NCI-H774 (cell line): ENCODE results near the gene BIN1.
"Not testable (repeated sequence)": the region's sequence is repeated elsewhere in the genome, so short reads cannot be mapped to it uniquely, and the experiment has no call there.

Experiments
- DNase-seq: peaks from one replicate; lab custom pipeline; 2025; lab: John Stamatoyannopoulos, UW

BIN1 gene

GRCh38 chr2:127134235-127134634, 27.3 kb upstream of the BIN1 start:
- DNase-seq: no peak

GRCh38 chr2:127133793-127134192, 26.8 kb upstream of the BIN1 start:
- no peak for DNase-seq

GRCh38 chr2:127130421-127130820, 23.5 kb upstream of the BIN1 start:
- DNase-seq: no peak

- no peak for DNase-seq
These were observed 23.0 kb upstream of the BIN1 start for GRCh38 chr2:127129937-127130336.

- peak; percentile 80 for DNase-seq
These were observed 21.5 kb upstream of the BIN1 start for GRCh38 chr2:127128445-127128904.

GRCh38 chr2:127125821-127126220, 18.9 kb upstream of the BIN1 start:
- DNase-seq: no peak

GRCh38 chr2:127124426-127124825, 17.5 kb upstream of the BIN1 start:
- DNase-seq: no peak

- no peak for DNase-seq
These were observed 15.5 kb upstream of the BIN1 start for GRCh38 chr2:127122361-127123027.

GRCh38 chr2:127121776-127122176, 14.8 kb upstream of the BIN1 start:
- no peak for DNase-seq

GRCh38 chr2:127121353-127121752, 14.4 kb upstream of the BIN1 start:
- no peak for DNase-seq

- not testable (repeated sequence) for DNase-seq
These were observed 13.5 kb upstream of the BIN1 start for GRCh38 chr2:127120408-127120807.

- no peak for DNase-seq
These were observed 11.5 kb upstream of the BIN1 start for GRCh38 chr2:127118467-127118866.

- DNase-seq: no peak
These were observed 11.1 kb upstream of the BIN1 start for GRCh38 chr2:127118038-127118437.

GRCh38 chr2:127117603-127118002, 10.6 kb upstream of the BIN1 start:
- DNase-seq: no peak

- no peak for DNase-seq
These were observed 8.7 kb upstream of the BIN1 start for GRCh38 chr2:127115471-127116199.

GRCh38 chr2:127110985-127111384, 4.0 kb upstream of the BIN1 start:
- DNase-seq: no peak

GRCh38 chr2:127108090-127108523, 1.2 kb upstream of the BIN1 start:
- no peak for DNase-seq

- DNase-seq: no peak
These were observed 657 bp upstream of the BIN1 start for GRCh38 chr2:127107622-127107999.

GRCh38 chr2:127106457-127106990, 430 bp downstream of the BIN1 start:
- DNase-seq: no peak

- no peak for DNase-seq
These were observed 1.1 kb downstream of the BIN1 start for GRCh38 chr2:127105656-127106456.

GRCh38 chr2:127104881-127105655, 1.9 kb downstream of the BIN1 start:
- DNase-seq: no peak
